ENCODE results near the gene RPL31.

Gene RPL31

GRCh38 chr2:100963026-100963375 is 39.1 kb upstream of the RPL31 start:
- H3K36me3 ChIP-seq (ENCODE audit: control insufficient read depth, insufficient read depth, low read length), result no peaks in the 10 kb centered on the region
- no peak overlapping the region for H3K9ac ChIP-seq (ENCODE audit: low read length)
- H3K27ac ChIP-seq (ENCODE audit: low read depth, low read length), result no peak overlapping the region
- no peak overlapping the region for H3K4me3 ChIP-seq (ENCODE audit: low read depth, low read length)
- no peaks in the 10 kb centered on the region for H3K9me3 ChIP-seq (ENCODE audit: control insufficient read depth, insufficient read depth, low read depth, low read length)
- H3K4me1 ChIP-seq (ENCODE audit: control insufficient read depth, insufficient read depth, low read length), result peaks cover 3% of the 10 kb centered on the region; the same call in 1 of the 2 replicates
- no peaks in the 10 kb centered on the region for H3K27me3 ChIP-seq (ENCODE audit: control insufficient read depth, insufficient read depth, low read length)

GRCh38 chr2:100964222-100964621 is 37.9 kb upstream of the RPL31 start:
- H3K4me3 ChIP-seq (ENCODE audit: low read depth, low read length), result no peak overlapping the region
- H3K27me3 ChIP-seq (ENCODE audit: control insufficient read depth, insufficient read depth, low read length), result no peaks in the 10 kb centered on the region
- H3K9ac ChIP-seq (ENCODE audit: low read length), result no peak overlapping the region
- peaks cover 3% of the 10 kb centered on the region; the same call in 1 of the 2 replicates for H3K4me1 ChIP-seq (ENCODE audit: control insufficient read depth, insufficient read depth, low read length)
- H3K27ac ChIP-seq (ENCODE audit: low read depth, low read length), result no peak overlapping the region
- H3K9me3 ChIP-seq (ENCODE audit: control insufficient read depth, insufficient read depth, low read depth, low read length), result no peaks in the 10 kb centered on the region
- H3K36me3 ChIP-seq (ENCODE audit: control insufficient read depth, insufficient read depth, low read length), result no peaks in the 10 kb centered on the region

- H3K4me3 ChIP-seq (ENCODE audit: low read depth, low read length), result no peak overlapping the region
These were observed 37.4 kb upstream of the RPL31 start for GRCh38 chr2:100964681-100965169.

GRCh38 chr2:100965596-100965995 is 36.5 kb upstream of the RPL31 start:
- H3K27ac ChIP-seq (ENCODE audit: low read depth, low read length), result no peak overlapping the region
- H3K9ac ChIP-seq (ENCODE audit: low read length), result no peak overlapping the region
- 0 out of 2 replicates have a peak, but pooled peaks cover under 1% of the 10 kb centered on the region for H3K4me1 ChIP-seq (ENCODE audit: control insufficient read depth, insufficient read depth, low read length)
- no peaks in the 10 kb centered on the region for H3K27me3 ChIP-seq (ENCODE audit: control insufficient read depth, insufficient read depth, low read length)
- H3K4me3 ChIP-seq (ENCODE audit: low read depth, low read length), result no peak overlapping the region
- H3K36me3 ChIP-seq (ENCODE audit: control insufficient read depth, insufficient read depth, low read length), result no peaks in the 10 kb centered on the region
- H3K9me3 ChIP-seq (ENCODE audit: control insufficient read depth, insufficient read depth, low read depth, low read length), result no peaks in the 10 kb centered on the region

More at GRCh38 chr2:100964681-100965169, 37.4 kb upstream of the RPL31 start:
- Histone ChIP-seq H3K36me3 (ENCODE audit: control insufficient read depth, insufficient read depth, low read length) (no peaks in the 10 kb centered on the region), H3K27me3 (ENCODE audit: control insufficient read depth, insufficient read depth, low read length) (no peaks in the 10 kb centered on the region), H3K9me3 (ENCODE audit: control insufficient read depth, insufficient read depth, low read depth, low read length) (no peaks in the 10 kb centered on the region), H3K4me1 (ENCODE audit: control insufficient read depth, insufficient read depth, low read length) (peaks cover 3% of the 10 kb centered on the region; the same call in 1 of the 2 replicates), H3K9ac (ENCODE audit: low read length) (no peak overlapping the region), H3K27ac (ENCODE audit: low read depth, low read length) (no peak overlapping the region)

- Histone ChIP-seq H3K27ac (ENCODE audit: low read depth, low read length) (no peak overlapping the region), H3K9ac (ENCODE audit: low read length) (no peak overlapping the region), H3K9me3 (ENCODE audit: control insufficient read depth, insufficient read depth, low read depth, low read length) (no peaks in the 10 kb centered on the region), H3K4me1 (ENCODE audit: control insufficient read depth, insufficient read depth, low read length) (no peaks in the 10 kb centered on the region), H3K36me3 (ENCODE audit: control insufficient read depth, insufficient read depth, low read length) (no peaks in the 10 kb centered on the region), H3K4me3 (ENCODE audit: low read depth, low read length) (no peak overlapping the region), H3K27me3 (ENCODE audit: control insufficient read depth, insufficient read depth, low read length) (no peaks in the 10 kb centered on the region)
These were observed 34.4 kb upstream of the RPL31 start for GRCh38 chr2:100967716-100968115.

- Histone ChIP-seq H3K36me3 (ENCODE audit: control insufficient read depth, insufficient read depth, low read length) (no peaks in the 10 kb centered on the region), H3K9me3 (ENCODE audit: control insufficient read depth, insufficient read depth, low read depth, low read length) (no peaks in the 10 kb centered on the region), H3K27me3 (ENCODE audit: control insufficient read depth, insufficient read depth, low read length) (no peaks in the 10 kb centered on the region), H3K27ac (ENCODE audit: low read depth, low read length) (no peak overlapping the region), H3K4me3 (ENCODE audit: low read depth, low read length) (no peak overlapping the region), H3K9ac (ENCODE audit: low read length) (no peak overlapping the region), H3K4me1 (ENCODE audit: control insufficient read depth, insufficient read depth, low read length) (no peaks in the 10 kb centered on the region)
These were observed 33.6 kb upstream of the RPL31 start for GRCh38 chr2:100968146-100969145.

GRCh38 chr2:100969998-100970397 is 32.1 kb upstream of the RPL31 start:
- no peaks in the 10 kb centered on the region for H3K9me3 ChIP-seq (ENCODE audit: control insufficient read depth, insufficient read depth, low read depth, low read length)
- no peak overlapping the region for H3K4me3 ChIP-seq (ENCODE audit: low read depth, low read length)
- no peak overlapping the region for H3K27ac ChIP-seq (ENCODE audit: low read depth, low read length)
- no peaks in the 10 kb centered on the region for H3K27me3 ChIP-seq (ENCODE audit: control insufficient read depth, insufficient read depth, low read length)
- no peak overlapping the region for H3K9ac ChIP-seq (ENCODE audit: low read length)
- H3K36me3 ChIP-seq (ENCODE audit: control insufficient read depth, insufficient read depth, low read length), result no peaks in the 10 kb centered on the region
- H3K4me1 ChIP-seq (ENCODE audit: control insufficient read depth, insufficient read depth, low read length), result no peaks in the 10 kb centered on the region

- Histone ChIP-seq H3K9me3 (ENCODE audit: control insufficient read depth, insufficient read depth, low read depth, low read length) (no peaks in the 10 kb centered on the region), H3K27me3 (ENCODE audit: control insufficient read depth, insufficient read depth, low read length) (no peaks in the 10 kb centered on the region), H3K27ac (ENCODE audit: low read depth, low read length) (no peak overlapping the region), H3K4me1 (ENCODE audit: control insufficient read depth, insufficient read depth, low read length) (no peaks in the 10 kb centered on the region), H3K9ac (ENCODE audit: low read length) (no peak overlapping the region), H3K4me3 (ENCODE audit: low read depth, low read length) (no peak overlapping the region), H3K36me3 (ENCODE audit: control insufficient read depth, insufficient read depth, low read length) (no peaks in the 10 kb centered on the region)
These were observed 30.9 kb upstream of the RPL31 start for GRCh38 chr2:100971221-100971620.

- Histone ChIP-seq H3K9ac (ENCODE audit: low read length) (no peak overlapping the region), H3K4me1 (ENCODE audit: control insufficient read depth, insufficient read depth, low read length) (no peaks in the 10 kb centered on the region; the same call in 1 of the 2 replicates), H3K9me3 (ENCODE audit: control insufficient read depth, insufficient read depth, low read depth, low read length) (no peaks in the 10 kb centered on the region), H3K36me3 (ENCODE audit: control insufficient read depth, insufficient read depth, low read length) (no peaks in the 10 kb centered on the region), H3K27me3 (ENCODE audit: control insufficient read depth, insufficient read depth, low read length) (no peaks in the 10 kb centered on the region), H3K4me3 (ENCODE audit: low read depth, low read length) (no peak overlapping the region), H3K27ac (ENCODE audit: low read depth, low read length) (no peak overlapping the region)
These were observed 29.6 kb upstream of the RPL31 start for GRCh38 chr2:100972452-100972851.

GRCh38 chr2:100974712-100975520 is 27.2 kb upstream of the RPL31 start:
- Histone ChIP-seq H3K4me3 (ENCODE audit: low read depth, low read length) (no peak overlapping the region), H3K27me3 (ENCODE audit: control insufficient read depth, insufficient read depth, low read length) (no peaks in the 10 kb centered on the region), H3K9ac (ENCODE audit: low read length) (no peak overlapping the region), H3K4me1 (ENCODE audit: control insufficient read depth, insufficient read depth, low read length) (no peaks in the 10 kb centered on the region; the same call in 1 of the 2 replicates), H3K27ac (ENCODE audit: low read depth, low read length) (no peak overlapping the region), H3K36me3 (ENCODE audit: control insufficient read depth, insufficient read depth, low read length) (no peaks in the 10 kb centered on the region), H3K9me3 (ENCODE audit: control insufficient read depth, insufficient read depth, low read depth, low read length) (no peaks in the 10 kb centered on the region)

- Histone ChIP-seq H3K4me1 (ENCODE audit: control insufficient read depth, insufficient read depth, low read length) (no peaks in the 10 kb centered on the region; the same call in 1 of the 2 replicates), H3K36me3 (ENCODE audit: control insufficient read depth, insufficient read depth, low read length) (no peaks in the 10 kb centered on the region), H3K27ac (ENCODE audit: low read depth, low read length) (no peak overlapping the region), H3K9me3 (ENCODE audit: control insufficient read depth, insufficient read depth, low read depth, low read length) (no peaks in the 10 kb centered on the region), H3K27me3 (ENCODE audit: control insufficient read depth, insufficient read depth, low read length) (no peaks in the 10 kb centered on the region), H3K9ac (ENCODE audit: low read length) (no peak overlapping the region), H3K4me3 (ENCODE audit: low read depth, low read length) (no peak overlapping the region)
These were observed 26.6 kb upstream of the RPL31 start for GRCh38 chr2:100975521-100975785.

Measured in HUES6 (cell line).